ENCODE data around the gene ADSS2. TPM values are rescaled to one million over a fixed set of nuclear protein-coding genes. Genes with fewer than 3 reads are reported as not detected.
"Not testable (repeated sequence)": the region's sequence is repeated elsewhere in the genome, so short reads cannot be mapped to it uniquely, and the experiment has no call there.

ADSS2 gene
- 10 to 100 TPM in 2 of 4 donors, 1 to 10 TPM in 2; 7.8 to 14.1 (median 10.0) TPM for total RNA-seq
- 5.8 TPM for polyA plus RNA-seq
- long read RNA-seq, donor 1, transcript ADSS-201 (13 exons, 2,780 nt): major isoform, 20 of 24 reads
- long read RNA-seq, donor 1, partial matches to known transcripts: 2 of 24 reads
- long read RNA-seq, donor 1, other reads (novel, unspliced or antisense): 2 of 24 reads
- long read RNA-seq, donor 2, transcript ADSS-201 (13 exons, 2,780 nt): major isoform, 6 of 6 reads
- long read RNA-seq, donor 2, partial matches to known transcripts: 0 of 6 reads
- long read RNA-seq, donor 2, other reads (novel, unspliced or antisense): 0 of 6 reads
- long read RNA-seq, donor 3, transcript ADSS-201 (13 exons, 2,780 nt): major isoform, 79 of 95 reads
- long read RNA-seq, donor 3, partial matches to known transcripts: 4 of 95 reads
- long read RNA-seq, donor 3, other reads (novel, unspliced or antisense): 12 of 95 reads
- long read RNA-seq, donor 4, partial matches to known transcripts: 1 of 5 reads
- long read RNA-seq, donor 4, other reads (novel, unspliced or antisense): 0 of 5 reads

DNA sequence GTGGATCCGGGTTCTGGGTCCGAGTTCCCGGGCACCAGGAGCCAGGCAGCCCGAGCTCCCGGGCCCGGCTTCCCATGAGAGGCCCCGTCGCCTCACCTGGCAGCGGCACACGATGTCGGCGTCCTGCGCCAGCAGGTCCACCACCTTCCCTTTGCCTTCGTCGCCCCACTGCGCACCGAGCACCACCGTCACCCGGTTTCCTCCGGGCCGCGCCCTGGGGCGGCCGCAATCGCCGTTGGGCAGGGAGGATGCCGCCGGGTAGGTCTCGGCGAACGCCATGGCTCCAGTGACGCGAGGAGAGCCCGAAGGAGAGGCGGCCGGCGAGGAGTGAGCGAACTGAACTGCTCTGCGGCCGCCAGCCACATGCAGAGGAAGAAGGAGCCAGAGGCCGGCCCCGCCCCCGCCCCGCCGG, at the start of gene ADSS2:
ADSS2 (minus strand) TSS at position 371 of the 412 bp plus-strand sequence; CDS start at position 279, 92 bp downstream.
- H3K27ac ChIP-seq (ENCODE audit: low read length): peak within 1 kb of the TSS; percentile 96
- H3K27me3 ChIP-seq (ENCODE audit: control insufficient read depth, insufficient read depth): no peaks in the 10 kb centered on the region
- ATAC-seq (no peak), DNase-seq (no peak)
- H3K9me3 ChIP-seq (ENCODE audit: control insufficient read depth, low read length): no peaks in the 10 kb centered on the region
- intact Hi-C loops (cut with DNase I): no loop called here
- H3K4me1 ChIP-seq (ENCODE audit: control insufficient read depth, insufficient read depth, low read length): peaks cover 3% of the 10 kb centered on the region
- H3K4me3 ChIP-seq (ENCODE audit: low read length): peak within 1 kb of the TSS; percentile 87
- WGBS: under 1% methylated on average over 45 of the region's 45 CpGs

DNA sequence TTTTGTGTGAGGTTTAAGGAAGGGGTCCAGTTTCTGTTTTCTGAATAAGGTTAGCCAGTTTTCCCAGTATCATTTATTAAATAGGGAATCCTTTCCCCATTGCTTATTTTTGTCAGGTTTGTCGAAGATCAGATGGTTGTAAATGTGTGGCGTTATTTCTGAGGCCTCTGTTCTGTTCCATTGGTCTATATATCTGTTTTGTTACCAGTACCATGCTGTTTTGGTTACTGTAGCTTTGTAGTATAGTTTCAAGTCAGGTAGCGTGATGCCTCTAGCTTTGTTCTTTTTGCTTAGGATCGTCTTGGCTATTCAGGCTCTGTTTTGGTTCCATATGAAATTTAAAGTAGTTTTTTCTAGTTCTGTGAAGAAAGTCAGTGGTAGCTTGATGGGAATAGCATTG, 48.8 kb upstream of the ADSS2 start:
- H3K4me3 ChIP-seq (ENCODE audit: low read length); H3K27ac ChIP-seq (ENCODE audit: low read length); intact Hi-C loops (cut with DNase I): not testable (repeated sequence)

GRCh38 chr1:244499484-244499883, 47.8 kb upstream of the ADSS2 start:
- ATAC-seq; H3K4me1 ChIP-seq (ENCODE audit: control insufficient read depth, insufficient read depth, low read length); H3K4me3 ChIP-seq (ENCODE audit: low read length); H3K9me3 ChIP-seq (ENCODE audit: control insufficient read depth, low read length); intact Hi-C loops (cut with DNase I); H3K27ac ChIP-seq (ENCODE audit: low read length); DNase-seq; H3K27me3 ChIP-seq (ENCODE audit: control insufficient read depth, insufficient read depth): not testable (repeated sequence)
- 94% methylated on average over 2 of the region's 2 CpGs for WGBS

More for the DNA sequence above, 48.8 kb upstream of the ADSS2 start:
- 86% methylated on average over 4 of the region's 4 CpGs for WGBS
- not testable (repeated sequence) for H3K27me3 ChIP-seq (ENCODE audit: control insufficient read depth, insufficient read depth); H3K9me3 ChIP-seq (ENCODE audit: control insufficient read depth, low read length); DNase-seq; H3K4me1 ChIP-seq (ENCODE audit: control insufficient read depth, insufficient read depth, low read length); ATAC-seq

- intact Hi-C loops (cut with DNase I): no loop called here
- H3K4me3 ChIP-seq (ENCODE audit: low read length): no peak overlapping the region
- no peaks in the 10 kb centered on the region for H3K4me1 ChIP-seq (ENCODE audit: control insufficient read depth, insufficient read depth, low read length)
- no peak for DNase-seq
- H3K9me3 ChIP-seq (ENCODE audit: control insufficient read depth, low read length): no peaks in the 10 kb centered on the region
- 76% methylated on average over 1 of the region's 1 CpG for WGBS
- no peak overlapping the region for H3K27ac ChIP-seq (ENCODE audit: low read length)
- H3K27me3 ChIP-seq (ENCODE audit: control insufficient read depth, insufficient read depth): no peaks in the 10 kb centered on the region
- no peak for ATAC-seq
Measured at GRCh38 chr1:244497805-244498204, 46.1 kb upstream of the ADSS2 start.

DNA sequence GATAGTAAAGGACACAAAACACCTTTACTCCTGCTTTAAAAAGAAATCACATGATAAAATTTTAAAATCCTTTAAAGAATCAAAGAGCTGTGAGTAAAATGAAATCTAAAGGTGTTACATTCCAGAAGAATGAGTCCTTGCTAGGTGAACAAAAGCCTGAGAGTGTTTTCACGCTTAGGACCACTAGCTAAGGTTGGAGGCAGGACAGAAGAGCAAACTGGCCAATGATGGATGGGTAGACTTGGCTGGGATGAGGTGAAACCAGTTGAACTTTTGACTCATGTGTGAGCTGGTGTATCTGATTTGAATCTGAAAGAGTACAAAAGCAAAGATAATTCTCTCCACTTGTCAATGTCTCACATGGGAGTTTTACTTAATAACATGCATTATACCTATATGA, 44.5 kb upstream of the ADSS2 start:
- WGBS: 74% methylated on average over 1 of the region's 1 CpG

DNA sequence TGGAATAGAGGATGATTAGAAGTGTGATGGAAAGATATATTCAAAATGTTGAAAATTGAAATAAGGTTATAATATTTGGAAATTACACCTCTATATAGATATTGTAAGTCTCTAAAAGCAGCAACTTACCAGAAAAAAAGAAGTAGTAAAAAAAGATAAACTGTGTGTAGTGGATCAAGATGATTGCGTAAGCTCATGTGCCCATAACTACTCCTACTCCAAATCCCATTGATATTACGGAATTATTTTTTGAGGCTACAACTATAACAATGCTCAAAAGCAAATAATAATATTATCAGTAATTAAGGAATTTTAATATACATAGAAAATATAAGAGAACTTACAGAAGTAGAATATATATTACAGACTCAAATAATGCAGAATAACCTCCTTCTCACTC, 42.9 kb upstream of the ADSS2 start:
- no peak overlapping the region for H3K4me3 ChIP-seq (ENCODE audit: low read length)

More for the DNA sequence above, 44.5 kb upstream of the ADSS2 start:
- H3K27me3 ChIP-seq (ENCODE audit: control insufficient read depth, insufficient read depth): no peaks in the 10 kb centered on the region
- DNase-seq (no peak), ATAC-seq (no peak)
- intact Hi-C loops (cut with DNase I): no loop called here
- no peaks in the 10 kb centered on the region for H3K9me3 ChIP-seq (ENCODE audit: control insufficient read depth, low read length)
- H3K27ac ChIP-seq (ENCODE audit: low read length): no peak overlapping the region
- H3K4me3 ChIP-seq (ENCODE audit: low read length): no peak overlapping the region
- H3K4me1 ChIP-seq (ENCODE audit: control insufficient read depth, insufficient read depth, low read length): no peaks in the 10 kb centered on the region

GRCh38 chr1:244484971-244485370, 33.3 kb upstream of the ADSS2 start:
- ATAC-seq; H3K9me3 ChIP-seq (ENCODE audit: control insufficient read depth, low read length); H3K27me3 ChIP-seq (ENCODE audit: control insufficient read depth, insufficient read depth); intact Hi-C loops (cut with DNase I); H3K4me1 ChIP-seq (ENCODE audit: control insufficient read depth, insufficient read depth, low read length); DNase-seq; H3K4me3 ChIP-seq (ENCODE audit: low read length); H3K27ac ChIP-seq (ENCODE audit: low read length): not testable (repeated sequence)
- WGBS: 76% methylated on average over 3 of the region's 3 CpGs

More for the DNA sequence above, 42.9 kb upstream of the ADSS2 start:
- Histone ChIP-seq H3K9me3 (ENCODE audit: control insufficient read depth, low read length) (no peaks in the 10 kb centered on the region), H3K4me1 (ENCODE audit: control insufficient read depth, insufficient read depth, low read length) (no peaks in the 10 kb centered on the region), H3K27me3 (ENCODE audit: control insufficient read depth, insufficient read depth) (no peaks in the 10 kb centered on the region), H3K27ac (ENCODE audit: low read length) (no peak overlapping the region)
- DNase-seq: no peak
- ATAC-seq: no peak
- intact Hi-C loops (cut with DNase I): no loop called here
- WGBS: 91% methylated on average over 2 of the region's 2 CpGs

DNA sequence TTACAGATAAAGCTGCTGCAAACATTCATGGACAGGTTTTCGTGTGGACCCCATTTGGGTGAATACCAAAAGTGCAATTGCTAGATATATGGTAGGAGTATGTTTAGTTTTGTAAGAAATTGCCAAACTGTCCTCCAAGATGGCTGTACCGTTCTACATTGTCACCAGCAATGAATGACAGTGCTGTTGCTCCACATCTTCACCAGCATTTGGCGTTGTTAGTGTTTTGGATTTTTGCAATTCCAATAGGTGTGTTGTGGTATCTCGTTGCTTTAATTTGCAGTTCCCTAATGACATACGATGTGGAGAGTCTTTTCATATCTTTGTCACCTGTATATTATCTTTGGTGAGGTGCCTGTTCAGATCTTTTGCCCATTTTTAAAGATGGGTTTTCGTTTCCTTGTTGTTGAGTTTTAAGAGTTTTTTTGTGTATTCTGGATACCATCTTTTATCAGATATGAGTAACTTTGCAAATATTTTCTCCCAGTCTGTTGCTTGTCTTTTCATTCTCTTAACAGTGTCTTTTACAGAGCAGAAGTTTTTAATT, 21.4 kb upstream of the ADSS2 start:
- Histone ChIP-seq H3K27me3 (ENCODE audit: control insufficient read depth, insufficient read depth) (no peaks in the 10 kb centered on the region), H3K4me3 (ENCODE audit: low read length) (no peak overlapping the region), H3K4me1 (ENCODE audit: control insufficient read depth, insufficient read depth, low read length) (no peaks in the 10 kb centered on the region), H3K9me3 (ENCODE audit: control insufficient read depth, low read length) (no peaks in the 10 kb centered on the region), H3K27ac (ENCODE audit: low read length) (no peak overlapping the region)
- WGBS: 90% methylated on average over 6 of the region's 6 CpGs
- intact Hi-C loops (cut with DNase I): no loop called here
- no peak for DNase-seq
- ATAC-seq: no peak

- WGBS: 80% methylated on average over 2 of the region's 2 CpGs
- intact Hi-C loops (cut with DNase I): no loop called here
- H3K27ac ChIP-seq (ENCODE audit: low read length): no peak overlapping the region
- no peaks in the 10 kb centered on the region for H3K4me1 ChIP-seq (ENCODE audit: control insufficient read depth, insufficient read depth, low read length)
- H3K9me3 ChIP-seq (ENCODE audit: control insufficient read depth, low read length): no peaks in the 10 kb centered on the region
- ATAC-seq (no peak), DNase-seq (no peak)
- no peak overlapping the region for H3K4me3 ChIP-seq (ENCODE audit: low read length)
- no peaks in the 10 kb centered on the region for H3K27me3 ChIP-seq (ENCODE audit: control insufficient read depth, insufficient read depth)
Measured at GRCh38 chr1:244466724-244467123, 15.0 kb upstream of the ADSS2 start.

- DNase-seq (peak; percentile 95 to 98 (median 97)), ATAC-seq (peak; percentile 99 to 100)
- Histone ChIP-seq H3K27ac (ENCODE audit: low read length) (peak within 1 kb of the TSS; percentile 86), H3K4me3 (ENCODE audit: low read length) (peak within 1 kb of the TSS; percentile 58), H3K9me3 (ENCODE audit: control insufficient read depth, low read length) (no peaks in the 10 kb centered on the region), H3K4me1 (ENCODE audit: control insufficient read depth, insufficient read depth, low read length) (no peaks in the 10 kb centered on the region), H3K27me3 (ENCODE audit: control insufficient read depth, insufficient read depth) (no peaks in the 10 kb centered on the region)
- WGBS: 16% methylated on average over 61 of the region's 61 CpGs
- intact Hi-C loops (cut with DNase I): no loop called here
Measured at GRCh38 chr1:244461245-244462071, 9.7 kb upstream of the ADSS2 start, which contains the start of gene CATSPERE. TSS of gene CATSPERE (plus strand) at chr1:244461273. CDS start at chr1:244461430, 157 bp downstream.
